Keratinocyte (primary cell): ENCODE measurements around the gene NUP205. TPM values are rescaled to one million over a fixed set of nuclear protein-coding genes. Genes with fewer than 3 reads are reported as not detected.

Source experiments
- DNase-seq: peaks from one replicate; pipeline ENCODE4 v3.0.0-alpha.2; 2011; ENCODE audit warnings: low read depth, missing footprints, low spot score
- FAIRE-seq: peaks from 2 replicates; lab custom pipeline; 2011; peaks lifted over from hg19 to GRCh38; lab: Jason Lieb, UNC
- H2AFZ ChIP-seq: 2 replicates; pipeline ENCODE4 v1.6.0; 2012; ENCODE audit warnings: low read length, control low read depth, inconsistent platforms; ENCODE audit not compliant: control insufficient read depth
- H3K27ac ChIP-seq: 2 replicates; pipeline ENCODE4 v1.5.1; 2011; ENCODE audit warnings: low read length; ENCODE audit not compliant: control insufficient read depth, insufficient read depth
- H3K27me3 ChIP-seq: 3 replicates; pipeline ENCODE4 v1.6.0; 2011; ENCODE audit warnings: low read length; ENCODE audit not compliant: control insufficient read depth, insufficient read depth; ENCODE audit errors: extremely low read depth
- H3K36me3 ChIP-seq, 2 experiments: 2 replicates in 1 of 2; 3 replicates in 1 of 2; pipeline ENCODE4 v1.5.1; 2011; ENCODE audit warnings: low read length in 2 of 2, mild to moderate bottlenecking in 1 of 2; ENCODE audit not compliant: control insufficient read depth in 2 of 2, insufficient read depth in 2 of 2; ENCODE audit errors: extremely low read depth in 1 of 2
- H3K4me1 ChIP-seq: 3 replicates; pipeline ENCODE4 v1.5.1; 2011; ENCODE audit warnings: low read length; ENCODE audit not compliant: control insufficient read depth, insufficient read depth; ENCODE audit errors: extremely low read depth
- H3K4me2 ChIP-seq: 3 replicates; pipeline ENCODE4 v1.6.0; 2011; ENCODE audit warnings: low read depth, low read length; ENCODE audit not compliant: control insufficient read depth, insufficient read depth; ENCODE audit errors: extremely low read depth
- H3K4me3 ChIP-seq, 3 experiments: fragments of 200-600 bp in 1 of 3; sonication (generic) in 1 of 3; 2 replicates in 2 of 3; 3 replicates in 1 of 3; pipeline ENCODE4 v1.5.1; 2011 to 2016; ENCODE audit warnings: low read length in 3 of 3, mild to moderate bottlenecking in 3 of 3, control low read depth in 2 of 3, inconsistent platforms in 1 of 3, low read depth in 1 of 3, mixed read lengths in 1 of 3, mixed run types in 1 of 3, moderate library complexity in 1 of 3; ENCODE audit not compliant: control insufficient read depth in 2 of 3, insufficient read depth in 2 of 3; ENCODE audit errors: extremely low read depth in 1 of 3
- H3K79me2 ChIP-seq: 2 replicates; pipeline ENCODE4 v1.6.0; 2012; ENCODE audit warnings: low read length; ENCODE audit not compliant: control insufficient read depth, insufficient read depth
- H3K9ac ChIP-seq: 3 replicates; pipeline ENCODE4 v1.6.0; 2011; ENCODE audit warnings: low read length; ENCODE audit not compliant: control insufficient read depth, insufficient read depth; ENCODE audit errors: extremely low read depth
- H3K9me1 ChIP-seq: 3 replicates; pipeline ENCODE4 v1.6.0; 2011; ENCODE audit warnings: low read length; ENCODE audit not compliant: control insufficient read depth, insufficient read depth; ENCODE audit errors: extremely low read depth
- H3K9me3 ChIP-seq: 2 replicates; pipeline ENCODE4 v1.5.1; 2012; ENCODE audit warnings: low read depth, low read length; ENCODE audit not compliant: control insufficient read depth
- H4K20me1 ChIP-seq: 3 replicates; pipeline ENCODE4 v1.6.0; 2011; ENCODE audit warnings: low read length; ENCODE audit not compliant: control insufficient read depth, insufficient read depth; ENCODE audit errors: extremely low read depth
- CTCF ChIP-seq, 3 experiments: IDR thresholded peaks in 1 of 3; conservative IDR thresholded peaks in 1 of 3; optimal IDR thresholded peaks in 1 of 3; 2 replicates in 2 of 3; 3 replicates in 1 of 3; pipeline versions ENCODE3 to v1.5.1; 2011; ENCODE audit warnings: low read length in 3 of 3, mild to moderate bottlenecking in 3 of 3, moderate library complexity in 2 of 3, control low read depth in 1 of 3, inconsistent platforms in 1 of 3; ENCODE audit not compliant: insufficient read depth in 2 of 3; ENCODE audit errors: extremely low read depth in 1 of 3
- EZH2 ChIP-seq: IDR thresholded peaks from one replicate; pipeline ENCODE4 v1.6.1; 2012; ENCODE audit warnings: inconsistent platforms, mild to moderate bottlenecking, low read length, moderate library complexity
- dilution Hi-C: fragments of 300-500 bp; cut with MboI; formaldehyde crosslinking; loops from one replicate; pipeline ENCODE4 v1.7.0; 2020; ENCODE audit warnings: low sequenced_read_pairs; ENCODE audit not compliant: extremely low pct_ligation_motif_present
- polyA plus RNA-seq, 5 experiments: library from polyadenylated mRNA; depleted of rRNA in 3 of 5; stranded (reverse) in 3 of 5; stranded (forward) in 1 of 5; unstranded in 1 of 5; fragments of >200 nt; gene quantifications; 1 replicate in 1 of 5; 2 replicates in 3 of 5; 3 replicates in 1 of 5; pipeline versions ENCODE4 v1.2.1 to v1.2.3, GENCODE V29; 2011 to 2012; ENCODE audit warnings: missing spikeins in 2 of 5, low read depth in 1 of 5, low replicate concordance in 1 of 5

NUP205 gene
- polyA plus RNA-seq, 1 donor (not counting 4 experiments of a cell fraction or from before 2014, with no cell fraction given), result 74.6 TPM

GRCh38 chr7:135599471-135599870 lies 41.8 kb downstream of the NUP205 start:
- no peak overlapping the region for H3K4me3 ChIP-seq
- DNase-seq (no peak), FAIRE-seq (no peak)
- TF ChIP-seq CTCF (optimal IDR thresholded peaks at IDR 0.05 in 1 of 3, IDR thresholded peaks at IDR 0.05 in 1 of 3, conservative IDR thresholded peaks at IDR 0.05 in 1 of 3; ENCODE audit: extremely low read depth in 1 of 3, insufficient read depth in 2 of 3, low read length in 3 of 3) (no peak), EZH2 (no peak)
- no peak overlapping the region for H3K4me2 ChIP-seq
- no peaks in the 10 kb centered on the region for H3K9me3 ChIP-seq
- no peaks in the 10 kb centered on the region for H3K4me1 ChIP-seq
- no peaks in the 10 kb centered on the region for H4K20me1 ChIP-seq
- no peaks in the 10 kb centered on the region for H3K27me3 ChIP-seq
- no peak overlapping the region for H3K9ac ChIP-seq
- peaks cover 8 to 21% of the 10 kb centered on the region in 2 experiments for H3K36me3 ChIP-seq
- no peaks in the 10 kb centered on the region for H3K79me2 ChIP-seq
- no peak overlapping the region for H3K27ac ChIP-seq
- no peak overlapping the region for H2AFZ ChIP-seq
- no peaks in the 10 kb centered on the region for H3K9me1 ChIP-seq
- dilution Hi-C loops, result no loop called here

DNA sequence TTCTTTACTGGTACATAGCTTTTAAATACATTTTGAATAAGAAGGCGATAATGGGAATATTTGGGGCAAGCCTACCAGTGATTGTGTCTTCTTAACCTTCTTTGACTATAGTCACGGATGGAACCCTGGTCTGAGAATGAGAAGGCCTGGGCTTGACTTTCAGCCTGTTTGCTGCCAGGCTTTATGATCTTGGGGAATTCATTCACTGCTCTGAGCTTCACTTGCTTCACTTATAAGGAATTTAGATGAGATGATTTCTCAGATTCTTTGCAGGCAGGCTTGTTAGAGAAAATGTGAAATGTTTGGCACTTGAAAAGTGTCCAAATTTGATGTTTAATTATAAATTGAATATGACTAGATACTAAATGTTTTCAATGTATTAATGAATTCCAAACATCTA lies 42.5 kb downstream of the NUP205 start:
- dilution Hi-C loops, result no loop called here
- Histone ChIP-seq H3K9me1 (no peaks in the 10 kb centered on the region), H3K4me3 (no peak overlapping the region), H4K20me1 (no peaks in the 10 kb centered on the region), H3K79me2 (no peaks in the 10 kb centered on the region), H3K9me3 (no peaks in the 10 kb centered on the region), H2AFZ (no peak overlapping the region), H3K36me3 (peaks cover 6 to 17% of the 10 kb centered on the region in 2 experiments), H3K27me3 (no peaks in the 10 kb centered on the region), H3K4me1 (no peaks in the 10 kb centered on the region), H3K9ac (no peak overlapping the region), H3K4me2 (no peak overlapping the region), H3K27ac (no peak overlapping the region)
- DNase-seq (no peak), FAIRE-seq (no peak)
- TF ChIP-seq CTCF (optimal IDR thresholded peaks at IDR 0.05 in 1 of 3, IDR thresholded peaks at IDR 0.05 in 1 of 3, conservative IDR thresholded peaks at IDR 0.05 in 1 of 3; ENCODE audit: extremely low read depth in 1 of 3, insufficient read depth in 2 of 3, low read length in 3 of 3), result no peak
- no peak for TF ChIP-seq EZH2
